ENCODE results near the gene KDELR1. TPM values are rescaled to one million over a fixed set of nuclear protein-coding genes. Genes with fewer than 3 reads are reported as not detected.
A peak's percentile ranks its signal among the peaks of the same experiment; 100 is the strongest.

The KDELR1 gene
- total RNA-seq, 1 experiment from 2014 or later, result 111 TPM

DNA sequence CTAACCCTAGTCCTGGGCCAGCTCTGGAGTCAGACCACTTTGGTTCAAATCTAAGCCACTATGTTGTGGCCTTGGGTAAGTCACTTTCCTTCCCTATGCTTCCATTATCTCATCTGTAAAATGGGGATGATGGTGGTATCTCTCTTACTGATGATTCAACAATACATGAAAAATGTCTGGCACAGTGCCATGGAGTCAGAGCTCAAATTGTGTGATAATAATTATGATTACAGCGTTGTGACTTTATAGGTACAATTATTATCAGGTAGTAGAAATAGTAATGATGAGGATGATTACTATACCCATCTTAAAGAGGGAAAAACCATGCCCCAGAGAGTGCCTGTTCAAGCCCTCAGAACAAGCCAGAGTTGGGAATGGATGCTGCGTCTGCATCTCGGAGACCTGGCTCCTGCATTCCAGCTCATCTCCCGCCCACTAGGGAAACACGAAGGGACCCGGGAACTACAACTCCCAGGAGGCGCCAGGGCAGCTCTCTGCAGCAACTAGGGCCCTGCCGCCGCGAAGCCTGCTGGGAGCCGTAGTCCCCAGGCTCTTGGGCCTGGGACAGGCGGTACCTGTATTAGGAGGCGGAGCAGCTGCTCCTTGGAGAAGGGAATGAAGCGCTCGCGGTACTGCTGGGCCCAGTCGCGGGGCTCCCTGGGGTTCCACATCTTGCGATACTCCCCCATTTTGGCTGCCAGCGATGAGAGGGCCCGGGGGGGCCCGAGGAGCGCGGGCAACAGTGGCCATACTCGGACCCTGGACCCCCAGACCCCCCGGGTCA lies 28.4 kb downstream of the KDELR1 start:
- in situ Hi-C loops (cut with HindIII; ENCODE audit: low pct_unique_long_range_greater_than_20kb, low sequenced_read_pairs) (no loop called here), intact Hi-C loops (cut with micrococcal nuclease; ENCODE audit: unreplicated experiment) (no loop called here)
- no peaks in the 10 kb centered on the region for H3K9me3 ChIP-seq (ENCODE audit: control insufficient read depth, insufficient read depth, low read depth, low read length)
- H3K27me3 ChIP-seq (ENCODE audit: control insufficient read depth, insufficient read depth, low read length), result no peaks in the 10 kb centered on the region
- H3K4me1 ChIP-seq (ENCODE audit: control insufficient read depth, insufficient read depth, low read length), result no peaks in the 10 kb centered on the region; the same call in 1 of the 2 replicates
- no peak for DNase-seq (ENCODE audit: low read depth, low spot score)
- H3K27ac ChIP-seq (ENCODE audit: low read length), result peak overlapping the region; percentile 96
- ATAC-seq, result peak; percentile 95
- POLR2A ChIA-PET, result interaction anchor here (0.5 to 1.0 kb wide), 2 partner anchors 15 to 29 kb away, joined by 3 read pairs; no protein-coding TSS in a partner anchor
- H3K4me3 ChIP-seq (ENCODE audit: low read depth in 2 of 2, low read length in 2 of 2), result peak overlapping the region; percentile 54 to 73
- BruUV-seq (replicated peaks), result no TSS peak
- CTCF ChIA-PET, result no interaction called here
- no peak for TF ChIP-seq SIN3A (IDR thresholded peaks at IDR 0.05; ENCODE audit: borderline replicate concordance, insufficient read depth, low read depth, low read length)
- peak; percentile 56; the same call in 1 of the 2 replicates for TF ChIP-seq POLR2AphosphoS5 (IDR thresholded peaks at IDR 0.05; ENCODE audit: low read depth, low read length)
- no peaks in the 10 kb centered on the region; the same call in 1 of the 2 replicates for H3K36me3 ChIP-seq (ENCODE audit: control insufficient read depth, insufficient read depth, low read length)

DNA sequence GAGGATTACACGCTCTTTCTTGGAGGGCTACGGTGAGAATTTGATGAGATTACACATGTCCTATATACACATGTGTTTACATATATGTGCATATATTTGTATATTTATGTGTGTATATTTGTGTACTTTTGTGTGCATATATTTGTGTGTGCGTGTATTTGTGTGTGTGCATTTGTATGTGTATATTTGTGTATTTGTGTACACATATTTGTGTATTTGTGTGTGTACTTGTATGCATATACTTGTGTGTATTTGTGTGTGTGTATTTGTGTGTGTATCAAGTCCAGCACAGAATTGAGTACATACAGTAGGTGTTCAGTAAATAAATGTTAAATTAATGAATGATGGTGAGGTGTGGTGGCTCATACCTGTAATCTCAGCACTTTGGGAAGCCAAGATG lies 29.4 kb downstream of the KDELR1 start:
- H3K27ac ChIP-seq (ENCODE audit: low read length), result no peak overlapping the region
- H3K27me3 ChIP-seq (ENCODE audit: control insufficient read depth, insufficient read depth, low read length), result no peaks in the 10 kb centered on the region
- DNase-seq (ENCODE audit: low read depth, low spot score) (no peak), ATAC-seq (no peak)
- ChIA-PET CTCF (no interaction called here), POLR2A (no interaction called here)
- intact Hi-C loops (cut with micrococcal nuclease; ENCODE audit: unreplicated experiment), result no loop called here
- H3K36me3 ChIP-seq (ENCODE audit: control insufficient read depth, insufficient read depth, low read length), result no peaks in the 10 kb centered on the region; the same call in 1 of the 2 replicates
- no TSS peak for BruUV-seq (replicated peaks)
- no peaks in the 10 kb centered on the region; the same call in 1 of the 2 replicates for H3K4me1 ChIP-seq (ENCODE audit: control insufficient read depth, insufficient read depth, low read length)
- in situ Hi-C loops (cut with HindIII; ENCODE audit: low pct_unique_long_range_greater_than_20kb, low sequenced_read_pairs), result no loop called here
- no peaks in the 10 kb centered on the region for H3K9me3 ChIP-seq (ENCODE audit: control insufficient read depth, insufficient read depth, low read depth, low read length)
- TF ChIP-seq TCF7L2 (IDR thresholded peaks at IDR 0.05; ENCODE audit: low read depth, low read length), result no peak
- TF ChIP-seq SIN3A (IDR thresholded peaks at IDR 0.05; ENCODE audit: borderline replicate concordance, insufficient read depth, low read depth, low read length), result no peak
- TF ChIP-seq, protein P1, sequence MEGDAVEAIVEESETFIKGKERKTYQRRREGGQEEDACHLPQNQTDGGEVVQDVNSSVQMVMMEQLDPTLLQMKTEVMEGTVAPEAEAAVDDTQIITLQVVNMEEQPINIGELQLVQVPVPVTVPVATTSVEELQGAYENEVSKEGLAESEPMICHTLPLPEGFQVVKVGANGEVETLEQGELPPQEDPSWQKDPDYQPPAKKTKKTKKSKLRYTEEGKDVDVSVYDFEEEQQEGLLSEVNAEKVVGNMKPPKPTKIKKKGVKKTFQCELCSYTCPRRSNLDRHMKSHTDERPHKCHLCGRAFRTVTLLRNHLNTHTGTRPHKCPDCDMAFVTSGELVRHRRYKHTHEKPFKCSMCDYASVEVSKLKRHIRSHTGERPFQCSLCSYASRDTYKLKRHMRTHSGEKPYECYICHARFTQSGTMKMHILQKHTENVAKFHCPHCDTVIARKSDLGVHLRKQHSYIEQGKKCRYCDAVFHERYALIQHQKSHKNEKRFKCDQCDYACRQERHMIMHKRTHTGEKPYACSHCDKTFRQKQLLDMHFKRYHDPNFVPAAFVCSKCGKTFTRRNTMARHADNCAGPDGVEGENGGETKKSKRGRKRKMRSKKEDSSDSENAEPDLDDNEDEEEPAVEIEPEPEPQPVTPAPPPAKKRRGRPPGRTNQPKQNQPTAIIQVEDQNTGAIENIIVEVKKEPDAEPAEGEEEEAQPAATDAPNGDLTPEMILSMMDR (IDR thresholded peaks at IDR 0.05), result no peak
- no peak for TF ChIP-seq POLR2AphosphoS5 (IDR thresholded peaks at IDR 0.05; ENCODE audit: low read depth, low read length)
- TF ChIP-seq, protein P2, sequence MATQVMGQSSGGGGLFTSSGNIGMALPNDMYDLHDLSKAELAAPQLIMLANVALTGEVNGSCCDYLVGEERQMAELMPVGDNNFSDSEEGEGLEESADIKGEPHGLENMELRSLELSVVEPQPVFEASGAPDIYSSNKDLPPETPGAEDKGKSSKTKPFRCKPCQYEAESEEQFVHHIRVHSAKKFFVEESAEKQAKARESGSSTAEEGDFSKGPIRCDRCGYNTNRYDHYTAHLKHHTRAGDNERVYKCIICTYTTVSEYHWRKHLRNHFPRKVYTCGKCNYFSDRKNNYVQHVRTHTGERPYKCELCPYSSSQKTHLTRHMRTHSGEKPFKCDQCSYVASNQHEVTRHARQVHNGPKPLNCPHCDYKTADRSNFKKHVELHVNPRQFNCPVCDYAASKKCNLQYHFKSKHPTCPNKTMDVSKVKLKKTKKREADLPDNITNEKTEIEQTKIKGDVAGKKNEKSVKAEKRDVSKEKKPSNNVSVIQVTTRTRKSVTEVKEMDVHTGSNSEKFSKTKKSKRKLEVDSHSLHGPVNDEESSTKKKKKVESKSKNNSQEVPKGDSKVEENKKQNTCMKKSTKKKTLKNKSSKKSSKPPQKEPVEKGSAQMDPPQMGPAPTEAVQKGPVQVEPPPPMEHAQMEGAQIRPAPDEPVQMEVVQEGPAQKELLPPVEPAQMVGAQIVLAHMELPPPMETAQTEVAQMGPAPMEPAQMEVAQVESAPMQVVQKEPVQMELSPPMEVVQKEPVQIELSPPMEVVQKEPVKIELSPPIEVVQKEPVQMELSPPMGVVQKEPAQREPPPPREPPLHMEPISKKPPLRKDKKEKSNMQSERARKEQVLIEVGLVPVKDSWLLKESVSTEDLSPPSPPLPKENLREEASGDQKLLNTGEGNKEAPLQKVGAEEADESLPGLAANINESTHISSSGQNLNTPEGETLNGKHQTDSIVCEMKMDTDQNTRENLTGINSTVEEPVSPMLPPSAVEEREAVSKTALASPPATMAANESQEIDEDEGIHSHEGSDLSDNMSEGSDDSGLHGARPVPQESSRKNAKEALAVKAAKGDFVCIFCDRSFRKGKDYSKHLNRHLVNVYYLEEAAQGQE (IDR thresholded peaks at IDR 0.05; ENCODE audit: insufficient read depth in 1 of 2, low read depth in 2 of 2, low read length in 1 of 2), result no peak
- no peak overlapping the region for H3K4me3 ChIP-seq (ENCODE audit: low read depth in 2 of 2, low read length in 2 of 2)

GRCh38 chr19:48359123-48359522 lies 32.2 kb downstream of the KDELR1 start:
- no TSS peak for BruUV-seq (replicated peaks)
- no peak for DNase-seq (ENCODE audit: low read depth, low spot score)
- no peak overlapping the region for H3K27ac ChIP-seq (ENCODE audit: low read length)
- ChIA-PET POLR2A (no interaction called here), CTCF (interaction anchor here (1.2 kb wide), 1 partner anchor 32 kb away, joined by 15 read pairs; the partner anchor contains the start of gene KDELR1)
- H3K9me3 ChIP-seq (ENCODE audit: control insufficient read depth, insufficient read depth, low read depth, low read length), result no peaks in the 10 kb centered on the region
- no peaks in the 10 kb centered on the region; the same call in 1 of the 2 replicates for H3K36me3 ChIP-seq (ENCODE audit: control insufficient read depth, insufficient read depth, low read length)
- no peak for ATAC-seq
- H3K4me3 ChIP-seq (ENCODE audit: low read depth in 2 of 2, low read length in 2 of 2), result no peak overlapping the region
- TF ChIP-seq, protein P2 (IDR thresholded peaks at IDR 0.05; ENCODE audit: insufficient read depth in 1 of 2, low read depth in 2 of 2, low read length in 1 of 2), result no peak
- no peak for TF ChIP-seq TCF7L2 (IDR thresholded peaks at IDR 0.05; ENCODE audit: low read depth, low read length)
- no peak for TF ChIP-seq SIN3A (IDR thresholded peaks at IDR 0.05; ENCODE audit: borderline replicate concordance, insufficient read depth, low read depth, low read length)
- TF ChIP-seq, protein P1 (IDR thresholded peaks at IDR 0.05), result no peak
- no peak for TF ChIP-seq POLR2AphosphoS5 (IDR thresholded peaks at IDR 0.05; ENCODE audit: low read depth, low read length)
- peaks cover 3% of the 10 kb centered on the region; the same call in 1 of the 2 replicates for H3K4me1 ChIP-seq (ENCODE audit: control insufficient read depth, insufficient read depth, low read length)
- intact Hi-C loops (cut with micrococcal nuclease; ENCODE audit: unreplicated experiment), result no loop called here
- in situ Hi-C loops (cut with HindIII; ENCODE audit: low pct_unique_long_range_greater_than_20kb, low sequenced_read_pairs), result no loop called here
- no peaks in the 10 kb centered on the region for H3K27me3 ChIP-seq (ENCODE audit: control insufficient read depth, insufficient read depth, low read length)

Measured in Panc1 (cell line).